Body of pancreas (tissue), 4 donors: ENCODE results near the gene MNT. TPM values are rescaled to one million over a fixed set of nuclear protein-coding genes. Genes with fewer than 3 reads are reported as not detected.

Experiments used
- ATAC-seq: fragments of 150-250 bp; one replicate; pipeline ENCODE4 v1.9.1; 2016
- DNase-seq, 4 donors: peaks; one replicate each; pipeline ENCODE4 v3.0.0-alpha.2; 2019
- H3K27ac ChIP-seq, 4 donors: fragments of 200-600 bp; sonication (generic); 1 replicate in 3 of 4; 2 replicates in 1 of 4; pipeline versions ENCODE4 v1.5.1 to v1.6.1; 2016 to 2019; ENCODE audit warnings: mild to moderate bottlenecking in 1 of 4, mixed read lengths in 1 of 4, moderate library complexity in 1 of 4
- H3K27me3 ChIP-seq, 2 donors: fragments of 200-600 bp; sonication (generic); one replicate each; pipeline ENCODE4 v1.6.0; 2016; ENCODE audit warnings: mild to moderate bottlenecking in 1 of 2
- H3K36me3 ChIP-seq, 2 donors: fragments of 200-600 bp; sonication (generic); replicated peaks in 1 of 2; 2 replicates each; pipeline ENCODE4 v1.5.1; 2016; ENCODE audit warnings: low read depth in 2 of 2; ENCODE audit not compliant: insufficient read depth in 1 of 2
- H3K4me1 ChIP-seq: fragments of 200-600 bp; sonication (generic); one replicate; pipeline ENCODE4 v1.6.0; 2016
- H3K4me3 ChIP-seq, 2 donors: fragments of 200-600 bp; sonication (generic); 1 replicate in 1 of 2; 2 replicates in 1 of 2; pipeline ENCODE4 v1.5.1; 2016 to 2019
- H3K9me3 ChIP-seq, 3 donors: fragments of 200-600 bp; sonication (generic); 1 replicate in 2 of 3; 2 replicates in 1 of 3; pipeline ENCODE4 v1.5.1; 2016
- POLR2A ChIP-seq, 3 donors: fragments of 450-650 bp; IDR thresholded peaks; one replicate each; pipeline ENCODE4 v1.6.1; 2016; ENCODE audit warnings: antibody characterized with exemption in 3 of 3, mild to moderate bottlenecking in 2 of 3
- WGBS, 2 donors: methylation state at CpG; one replicate each; pipeline ENCODE4 v1.1.5; 2017; 5-methylcytosine and 5-hydroxymethylcytosine counted together
- intact Hi-C: fragments of 100-400 bp; cut with DNase I; formaldehyde crosslinking; loops from one replicate; pipeline ENCODE4 v1.15.1; 2023
- total RNA-seq, 2 donors: library from RNA; depleted of rRNA; stranded (reverse); fragments of >200 nt; gene quantifications; one replicate each; pipeline ENCODE4 v1.1.0, GENCODE V29; 2016
- TF ChIP-seq, protein P1 (sequence below), 7 experiments: fragments of 450-650 bp in 4 of 7; fragments of 200-600 bp in 3 of 7; sonication (generic) in 3 of 7; IDR thresholded peaks; one replicate each; pipeline ENCODE4 v1.5.1; 2016 to 2019; ENCODE audit warnings: antibody characterized with exemption in 7 of 7

The MNT gene
- total RNA-seq, 2 donors from 2014 or later, result 5.4 to 12.2 TPM

- no peaks in the 10 kb centered on the region for H3K9me3 ChIP-seq
- H3K36me3 ChIP-seq, result peaks cover 0 to 5% of the 10 kb centered on the region in 2 donors
- DNase-seq (no peak), ATAC-seq (no peak)
- intact Hi-C loops, result no loop called here
- H3K4me1 ChIP-seq, result peaks cover 10% of the 10 kb centered on the region
- no peak for TF ChIP-seq POLR2A (IDR thresholded peaks at IDR 0.05)
- TF ChIP-seq, protein P1, sequence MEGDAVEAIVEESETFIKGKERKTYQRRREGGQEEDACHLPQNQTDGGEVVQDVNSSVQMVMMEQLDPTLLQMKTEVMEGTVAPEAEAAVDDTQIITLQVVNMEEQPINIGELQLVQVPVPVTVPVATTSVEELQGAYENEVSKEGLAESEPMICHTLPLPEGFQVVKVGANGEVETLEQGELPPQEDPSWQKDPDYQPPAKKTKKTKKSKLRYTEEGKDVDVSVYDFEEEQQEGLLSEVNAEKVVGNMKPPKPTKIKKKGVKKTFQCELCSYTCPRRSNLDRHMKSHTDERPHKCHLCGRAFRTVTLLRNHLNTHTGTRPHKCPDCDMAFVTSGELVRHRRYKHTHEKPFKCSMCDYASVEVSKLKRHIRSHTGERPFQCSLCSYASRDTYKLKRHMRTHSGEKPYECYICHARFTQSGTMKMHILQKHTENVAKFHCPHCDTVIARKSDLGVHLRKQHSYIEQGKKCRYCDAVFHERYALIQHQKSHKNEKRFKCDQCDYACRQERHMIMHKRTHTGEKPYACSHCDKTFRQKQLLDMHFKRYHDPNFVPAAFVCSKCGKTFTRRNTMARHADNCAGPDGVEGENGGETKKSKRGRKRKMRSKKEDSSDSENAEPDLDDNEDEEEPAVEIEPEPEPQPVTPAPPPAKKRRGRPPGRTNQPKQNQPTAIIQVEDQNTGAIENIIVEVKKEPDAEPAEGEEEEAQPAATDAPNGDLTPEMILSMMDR (IDR thresholded peaks at IDR 0.05), result no peak
- no peak overlapping the region for H3K27ac ChIP-seq
- no peaks in the 10 kb centered on the region for H3K27me3 ChIP-seq
- H3K4me3 ChIP-seq, result no peak overlapping the region
- 97 to 100% methylated on average over 5 to 8 of the region's 8 CpGs for WGBS, 2 donors
Measured at GRCh38 chr17:2346475-2346874, 54.4 kb downstream of the MNT start.

- intact Hi-C loops, result no loop called here
- DNase-seq, result no peak
- H3K27ac ChIP-seq, result no peak overlapping the region
Measured at GRCh38 chr17:2344528-2344927, 56.3 kb downstream of the MNT start.

GRCh38 chr17:2343421-2343820 is 57.4 kb downstream of the MNT start:
- no peaks in the 10 kb centered on the region for H3K9me3 ChIP-seq
- 52 to 59% methylated on average over 4 to 5 of the region's 5 CpGs for WGBS, 2 donors
- no peak overlapping the region for H3K27ac ChIP-seq
- ATAC-seq (no peak), DNase-seq (peak in 1 of 4 donors; percentile 18)
- TF ChIP-seq, protein P1 (IDR thresholded peaks at IDR 0.05), result no peak
- no peak for TF ChIP-seq POLR2A (IDR thresholded peaks at IDR 0.05)
- no peaks in the 10 kb centered on the region for H3K27me3 ChIP-seq
- peaks cover 10% of the 10 kb centered on the region for H3K4me1 ChIP-seq
- intact Hi-C loops, result no loop called here
- peaks cover 0 to 5% of the 10 kb centered on the region in 2 donors for H3K36me3 ChIP-seq
- H3K4me3 ChIP-seq, result no peak overlapping the region

More at GRCh38 chr17:2344528-2344927, 56.3 kb downstream of the MNT start:
- H3K9me3 ChIP-seq, result no peaks in the 10 kb centered on the region
- peaks cover 0 to 5% of the 10 kb centered on the region in 2 donors for H3K36me3 ChIP-seq
- no peak for TF ChIP-seq POLR2A (IDR thresholded peaks at IDR 0.05)
- TF ChIP-seq, protein P1 (IDR thresholded peaks at IDR 0.05), result no peak
- H3K4me3 ChIP-seq, result no peak overlapping the region
- no peak for ATAC-seq
- 86 to 87% methylated on average over 10 of the region's 10 CpGs for WGBS, 2 donors
- H3K27me3 ChIP-seq, result no peaks in the 10 kb centered on the region
- H3K4me1 ChIP-seq, result peaks cover 10% of the 10 kb centered on the region

- Histone ChIP-seq H3K4me1 (peaks cover 19% of the 10 kb centered on the region), H3K9me3 (no peaks in the 10 kb centered on the region), H3K27ac (peak overlapping the region; percentile 68 to 88 (median 82)), H3K27me3 (no peaks in the 10 kb centered on the region), H3K4me3 (peak overlapping the region; percentile 94 to 95), H3K36me3 (peaks cover 0 to 10% of the 10 kb centered on the region in 2 donors)
- 11 to 16% methylated on average over 4 to 5 of the region's 5 CpGs for WGBS, 2 donors
- intact Hi-C loops, result no loop called here
- DNase-seq, result peak in 1 of 4 donors; percentile 19
- no peak for ATAC-seq
- TF ChIP-seq, protein P1 (IDR thresholded peaks at IDR 0.05), result no peak
- no peak for TF ChIP-seq POLR2A (IDR thresholded peaks at IDR 0.05)
Measured at GRCh38 chr17:2338315-2338657, 62.6 kb downstream of the MNT start.
